Liver (tissue), 9 donors: ENCODE results near the gene AGAP5. TPM values are rescaled to one million over a fixed set of nuclear protein-coding genes. Genes with fewer than 3 reads are reported as not detected.

Experiments
- DNase-seq: peaks from one replicate; pipeline ENCODE4 v3.0.0-alpha.2; 2017; ENCODE audit warnings: low spot score
- H3K27ac ChIP-seq, 2 donors: one replicate each; pipeline ENCODE4 v1.7.0; 2013; ENCODE audit warnings: inconsistent platforms in 2 of 2, low read length in 2 of 2, control low read depth in 1 of 2, low read depth in 1 of 2, mild to moderate bottlenecking in 1 of 2
- H3K27me3 ChIP-seq, 4 donors: one replicate each; pipeline versions ENCODE4 v1.6.1 to v1.7.0; 2013; ENCODE audit warnings: low read length in 3 of 4, inconsistent platforms in 1 of 4, mild to moderate bottlenecking in 1 of 4, moderate library complexity in 1 of 4; ENCODE audit not compliant: control insufficient read depth in 4 of 4, insufficient read depth in 4 of 4
- H3K36me3 ChIP-seq, 4 donors: one replicate each; pipeline versions ENCODE4 v1.6.1 to v1.7.0; 2013; ENCODE audit warnings: low read length in 3 of 4, mild to moderate bottlenecking in 3 of 4, low read depth in 1 of 4, moderate library complexity in 1 of 4; ENCODE audit not compliant: control insufficient read depth in 4 of 4, insufficient read depth in 3 of 4
- H3K4me1 ChIP-seq, 4 donors: one replicate each; pipeline versions ENCODE4 v1.6.1 to v1.7.0; 2013; ENCODE audit warnings: low read length in 3 of 4, mild to moderate bottlenecking in 3 of 4, moderate library complexity in 1 of 4; ENCODE audit not compliant: control insufficient read depth in 4 of 4, insufficient read depth in 4 of 4
- H3K4me3 ChIP-seq, 3 donors: one replicate each; pipeline versions ENCODE4 v1.6.1 to v1.7.0; 2013; ENCODE audit warnings: low read length in 3 of 3, control low read depth in 1 of 3, low read depth in 1 of 3, mild to moderate bottlenecking in 1 of 3
- H3K9ac ChIP-seq, 2 donors: one replicate each; pipeline ENCODE4 v1.7.0; 2013; ENCODE audit warnings: low read length in 2 of 2, mild to moderate bottlenecking in 2 of 2, moderate library complexity in 2 of 2, control low read depth in 1 of 2, low read depth in 1 of 2
- H3K9me3 ChIP-seq, 4 donors: one replicate each; pipeline versions ENCODE4 v1.6.1 to v1.7.0; 2013; ENCODE audit warnings: low read length in 3 of 4; ENCODE audit not compliant: control insufficient read depth in 4 of 4
- ATF3 ChIP-seq: IDR thresholded peaks from 2 replicates; pipeline ENCODE4 v1.6.1; 2016; ENCODE audit warnings: antibody characterized with exemption
- EGR1 ChIP-seq, 2 donors: IDR thresholded peaks; 2 replicates each; pipeline ENCODE4 v1.6.1; 2016 to 2018; ENCODE audit warnings: antibody characterized with exemption in 2 of 2, low read depth in 2 of 2
- FOXA1 ChIP-seq: IDR thresholded peaks from 2 replicates; pipeline ENCODE4 v1.6.1; 2016; ENCODE audit warnings: antibody characterized with exemption
- FOXA2 ChIP-seq: IDR thresholded peaks from 2 replicates; pipeline ENCODE4 v1.6.1; 2016; ENCODE audit warnings: antibody characterized with exemption
- GABPA ChIP-seq, 2 donors: IDR thresholded peaks in 1 of 2; conservative IDR thresholded peaks in 1 of 2; 2 replicates each; pipeline ENCODE4 v1.6.1; 2016; ENCODE audit warnings: antibody characterized with exemption in 2 of 2, mild to moderate bottlenecking in 1 of 2, moderate library complexity in 1 of 2
- HNF4G ChIP-seq: IDR thresholded peaks from 2 replicates; pipeline ENCODE4 v1.6.1; 2016; ENCODE audit warnings: antibody characterized with exemption
- MAX ChIP-seq: IDR thresholded peaks from 2 replicates; pipeline ENCODE4 v1.6.1; 2016; ENCODE audit warnings: antibody characterized with exemption
- NR2F2 ChIP-seq: IDR thresholded peaks from 2 replicates; pipeline ENCODE4 v1.6.1; 2016; ENCODE audit warnings: antibody characterized with exemption
- RAD21 ChIP-seq, 2 donors: IDR thresholded peaks; 2 replicates each; pipeline ENCODE4 v1.6.1; 2016; ENCODE audit warnings: antibody characterized with exemption in 2 of 2, mild to moderate bottlenecking in 2 of 2
- REST ChIP-seq: IDR thresholded peaks from 2 replicates; pipeline ENCODE4 v1.6.1; 2016; ENCODE audit warnings: antibody characterized with exemption, mild to moderate bottlenecking
- RXRA ChIP-seq, 2 donors: IDR thresholded peaks; 2 replicates each; pipeline ENCODE4 v1.6.1; 2017 to 2018; ENCODE audit warnings: antibody characterized with exemption in 2 of 2, mild to moderate bottlenecking in 1 of 2
- SP1 ChIP-seq: IDR thresholded peaks from 2 replicates; pipeline ENCODE4 v1.6.1; 2018; ENCODE audit warnings: antibody characterized with exemption, mild to moderate bottlenecking
- ZBTB33 ChIP-seq: IDR thresholded peaks from 2 replicates; pipeline ENCODE4 v1.6.1; 2016; ENCODE audit warnings: antibody characterized with exemption
- WGBS: extraction: QIAGEN DNeasy Blood & Tissue Kit; methylation state at CpG from one replicate; pipeline ENCODE4 v1.1.7; 2013; 5-methylcytosine and 5-hydroxymethylcytosine counted together
- polyA plus RNA-seq, 2 donors: library from polyadenylated mRNA; stranded (reverse) in 1 of 2; unstranded in 1 of 2; fragments of 200-250 nt in 1 of 2; fragments of >200 nt in 1 of 2; fragmentation: Nextera tagmentation in 1 of 2; extraction: Ambion mirVana in 1 of 2; gene quantifications; one replicate each; pipeline versions ENCODE4 v1.2.1 to v1.2.3, GENCODE V29; 2013 to 2015
- total RNA-seq, 2 donors: library from RNA; depleted of rRNA; stranded (reverse); fragments of >200 nt; gene quantifications; one replicate each; pipeline ENCODE4 v1.2.3, GENCODE V29; 2014
- donor health status: healthy.
- donor health status: healthy.
- donor health status: healthy.
- donor health status: healthy.
- donor health status: healthy.

The AGAP5 gene
- total and polyA plus RNA-seq, 4 donors = 1.4 to 9.1 (median 2.5) TPM

- no peak for DNase-seq
- 76% methylated on average over 5 of the region's 5 CpGs for WGBS
- H3K27ac ChIP-seq = no peak overlapping the region
- no peaks in the 10 kb centered on the region for H3K27me3 ChIP-seq
- H3K9me3 ChIP-seq = no peaks in the 10 kb centered on the region
- H3K4me1 ChIP-seq = peaks cover 0 to 4% (median 3%) of the 10 kb centered on the region in 4 donors
- H3K36me3 ChIP-seq = no peaks in the 10 kb centered on the region
- TF ChIP-seq RXRA (IDR thresholded peaks at IDR 0.05) = no peak
- no peak for TF ChIP-seq HNF4G
- no peak for TF ChIP-seq NR2F2
- no peak for TF ChIP-seq GABPA (IDR thresholded peaks at IDR 0.05 in 1 of 2, conservative IDR thresholded peaks at IDR 0.05 in 1 of 2)
- TF ChIP-seq ATF3 = no peak
- TF ChIP-seq MAX = no peak
- no peak for TF ChIP-seq FOXA1
- TF ChIP-seq FOXA2 = no peak
- H3K4me3 ChIP-seq = no peak overlapping the region
- H3K9ac ChIP-seq = no peak overlapping the region
Observed at GRCh38 chr10:73650537-73651331, 47.2 kb downstream of the AGAP5 start.

- DNase-seq = no peak
Observed at GRCh38 chr10:73649876-73650536, 47.9 kb downstream of the AGAP5 start.

More at GRCh38 chr10:73649876-73650536, 47.9 kb downstream of the AGAP5 start:
- no peak overlapping the region for H3K27ac ChIP-seq
- H3K4me1 ChIP-seq = peaks cover 0 to 4% (median 3%) of the 10 kb centered on the region in 4 donors
- no peaks in the 10 kb centered on the region for H3K9me3 ChIP-seq
- no peak overlapping the region for H3K4me3 ChIP-seq
- H3K36me3 ChIP-seq = no peaks in the 10 kb centered on the region
- TF ChIP-seq SP1 (no peak), RAD21 (IDR thresholded peaks at IDR 0.05) (no peak), RXRA (IDR thresholded peaks at IDR 0.05) (no peak), ZBTB33 (no peak), EGR1 (IDR thresholded peaks at IDR 0.05; ENCODE audit: low read depth in 2 of 2) (no peak), REST (no peak), FOXA2 (no peak), NR2F2 (no peak), MAX (no peak), FOXA1 (no peak)
- H3K27me3 ChIP-seq = no peaks in the 10 kb centered on the region
- no peak overlapping the region for H3K9ac ChIP-seq
- WGBS = 93% methylated on average over 6 of the region's 6 CpGs
